GM12878 (cell line): ENCODE results near the gene NSL1. TPM values are rescaled to one million over a fixed set of nuclear protein-coding genes. Genes with fewer than 3 reads are reported as not detected.
A peak's percentile ranks its signal among the peaks of the same experiment; 100 is the strongest.

Experiments used
- ATAC-seq: fragments of 200-7000 bp; cut with Tn5 transposase; 3 replicates; pipeline ENCODE4 v1.9.1; 2020; ENCODE audit warnings: mild to moderate bottlenecking, moderate library complexity
- BruUV-seq: library from RNA; stranded (reverse); fragments of 400-500 nt; replicated peaks from 2 replicates; lab custom pipeline; 2021; lab: Mats Ljungman, UMichigan
- CTCF ChIA-PET: fragments of 300-600 bp; sonication (Branson Sonifier 250); formaldehyde crosslinking; extraction: SDS; loops from one replicate; lab custom pipeline; 2021; ENCODE audit warnings: inconsistent platforms; lab: Yijun Ruan, JAX
- POLR2A ChIA-PET: fragments of 350-600 bp; formaldehyde crosslinking; extraction: SDS; loops from one replicate; lab custom pipeline; 2021; ENCODE audit warnings: inconsistent platforms; lab: Charles Lee
- RAD21 ChIA-PET: fragments of 300-600 bp; sonication (Branson Sonifier 250); formaldehyde crosslinking; loops from one replicate; lab custom pipeline; 2023; ENCODE audit warnings: antibody characterized with exemption; ENCODE audit not compliant: unreplicated experiment; lab: Charles Lee
- SMC1A ChIA-PET: fragments of 300-600 bp; sonication (Branson Sonifier 250); formaldehyde crosslinking; loops from one replicate; lab custom pipeline; 2023; ENCODE audit not compliant: unreplicated experiment, uncharacterized antibody; lab: Charles Lee
- DNase-seq: peaks from one replicate; pipeline ENCODE4 v3.0.0-alpha.2; 2011; ENCODE audit warnings: low read depth, low spot score
- FAIRE-seq: peaks from 3 replicates; lab custom pipeline; 2011; peaks lifted over from hg19 to GRCh38; lab: Jason Lieb, UNC
- H2AFZ ChIP-seq: 2 replicates; pipeline ENCODE4 v1.6.0; 2011; ENCODE audit warnings: low read depth, low read length, control low read depth; ENCODE audit not compliant: control insufficient read depth
- H3K27ac ChIP-seq: 2 replicates; pipeline ENCODE4 v1.5.1; 2011; ENCODE audit warnings: control low read depth; ENCODE audit not compliant: control insufficient read depth, insufficient read depth
- H3K27me3 ChIP-seq, 2 experiments: replicated peaks in 1 of 2; 2 replicates each; pipeline versions ENCODE4 v1.6.0 to v1.6.1; 2011; ENCODE audit warnings: low read length in 1 of 2; ENCODE audit not compliant: control insufficient read depth in 2 of 2, insufficient read depth in 2 of 2
- H3K36me3 ChIP-seq, 2 experiments: 2 replicates each; pipeline ENCODE4 v1.5.1; 2011; ENCODE audit warnings: low read length in 1 of 2; ENCODE audit not compliant: control insufficient read depth in 2 of 2, insufficient read depth in 2 of 2
- H3K4me1 ChIP-seq: 2 replicates; pipeline ENCODE4 v1.6.1; 2011; ENCODE audit warnings: mild to moderate bottlenecking, low read length, moderate library complexity, mixed read lengths; ENCODE audit not compliant: control insufficient read depth, insufficient read depth
- H3K4me2 ChIP-seq: 2 replicates; pipeline ENCODE4 v1.6.0; 2011; ENCODE audit warnings: control low read depth; ENCODE audit not compliant: control insufficient read depth, insufficient read depth
- H3K4me3 ChIP-seq: fragments of 200-600 bp; sonication (generic); 2 replicates; pipeline ENCODE4 v1.5.1; 2016
- H3K79me2 ChIP-seq: 2 replicates; pipeline ENCODE4 v1.6.0; 2011; ENCODE audit warnings: low read length; ENCODE audit not compliant: control insufficient read depth, insufficient read depth
- H3K9ac ChIP-seq: 2 replicates; pipeline ENCODE4 v1.8.0; 2011; ENCODE audit warnings: low read length, control low read depth, mixed read lengths; ENCODE audit not compliant: control insufficient read depth, insufficient read depth
- H3K9me3 ChIP-seq: replicated peaks from 3 replicates; pipeline ENCODE4 v1.5.1; 2011; ENCODE audit warnings: mild to moderate bottlenecking, low read length; ENCODE audit not compliant: control insufficient read depth, insufficient read depth
- H4K20me1 ChIP-seq: 2 replicates; pipeline ENCODE4 v1.6.0; 2011; ENCODE audit not compliant: control insufficient read depth, insufficient read depth
- ATF2 ChIP-seq: IDR thresholded peaks from 2 replicates; pipeline ENCODE4 v1.6.1; 2012; ENCODE audit warnings: low read length, inconsistent platforms
- CEBPB ChIP-seq, 2 experiments: fragments of 150-350 bp in 1 of 2; IDR thresholded peaks; 2 replicates each; pipeline ENCODE4 v1.6.1; 2012 to 2014; ENCODE audit warnings: low read depth in 2 of 2, low read length in 2 of 2, borderline replicate concordance in 1 of 2, inconsistent platforms in 1 of 2
- CREM ChIP-seq: IDR thresholded peaks from 2 replicates; pipeline ENCODE4 v1.6.1; 2014; ENCODE audit warnings: antibody characterized with exemption, low read depth
- DPF2 ChIP-seq: fragments of 450-650 bp; IDR thresholded peaks from 2 replicates; pipeline ENCODE4 v1.6.1; 2017; ENCODE audit warnings: mild to moderate bottlenecking
- EED ChIP-seq: sonication (generic); IDR thresholded peaks from 2 replicates; pipeline ENCODE4 v1.6.1; 2016; ENCODE audit warnings: antibody characterized with exemption, low read depth
- IKZF1 ChIP-seq: fragments of 450-650 bp; conservative IDR thresholded peaks from 2 replicates; pipeline ENCODE4 v1.6.1; 2017; ENCODE audit warnings: antibody characterized with exemption, mild to moderate bottlenecking
- IKZF2 ChIP-seq, 2 experiments: fragments of 450-650 bp; IDR thresholded peaks; 2 replicates each; pipeline ENCODE4 v1.6.1; 2017; ENCODE audit warnings: mild to moderate bottlenecking in 2 of 2, moderate library complexity in 2 of 2
- KAT2A ChIP-seq: conservative IDR thresholded peaks from 2 replicates; pipeline ENCODE4 v1.6.1; 2011; ENCODE audit warnings: low read depth, low read length; ENCODE audit not compliant: control insufficient read depth
- MTA2 ChIP-seq: fragments of 450-650 bp; IDR thresholded peaks from 2 replicates; pipeline ENCODE4 v1.6.1; 2016; ENCODE audit warnings: low read depth, mild to moderate bottlenecking, moderate library complexity
- MYC ChIP-seq: IDR thresholded peaks from 2 replicates; pipeline ENCODE4 v1.6.1; 2011; ENCODE audit warnings: mild to moderate bottlenecking, low read length, moderate library complexity, inconsistent platforms; ENCODE audit not compliant: insufficient read depth, insufficient replicate concordance, insufficient read length, severe bottlenecking
- NR2F1 ChIP-seq: fragments of 450-650 bp; conservative IDR thresholded peaks from 2 replicates; pipeline ENCODE4 v1.6.1; 2017; ENCODE audit warnings: mild to moderate bottlenecking
- PML ChIP-seq: IDR thresholded peaks from 2 replicates; pipeline ENCODE4 v1.6.1; 2012; ENCODE audit warnings: low read length, inconsistent platforms
- PRDM15 ChIP-seq: fragments of 450-650 bp; formaldehyde crosslinking; IDR thresholded peaks from 2 replicates; pipeline ENCODE4 v1.4.0; 2020; ENCODE audit warnings: mild to moderate bottlenecking, moderate library complexity
- RFX5 ChIP-seq: IDR thresholded peaks from 2 replicates; pipeline ENCODE4 v1.6.1; 2011; ENCODE audit warnings: low read depth, low read length, improper control_type of control experiment
- RUNX3 ChIP-seq: IDR thresholded peaks from 2 replicates; pipeline ENCODE4 v1.6.1; 2012; ENCODE audit warnings: low read length, inconsistent platforms
- SIX5 ChIP-seq: IDR thresholded peaks from 2 replicates; pipeline ENCODE4 v1.6.1; 2011; ENCODE audit warnings: mild to moderate bottlenecking, low read depth, low read length, moderate library complexity; ENCODE audit not compliant: severe bottlenecking
- SMARCA5 ChIP-seq: fragments of 450-650 bp; IDR thresholded peaks from 2 replicates; pipeline ENCODE4 v1.6.1; 2017; ENCODE audit warnings: mild to moderate bottlenecking
- SMC3 ChIP-seq: IDR thresholded peaks from 2 replicates; pipeline ENCODE4 v1.6.1; 2011; ENCODE audit warnings: low read length, improper control_type of control experiment, borderline replicate concordance
- SREBF2 ChIP-seq: IDR thresholded peaks from 2 replicates; pipeline ENCODE4 v1.6.1; 2012; ENCODE audit warnings: mild to moderate bottlenecking, low read length
- TCF7 ChIP-seq: IDR thresholded peaks from 2 replicates; pipeline ENCODE4 v1.6.1; 2014; ENCODE audit warnings: antibody characterized with exemption, borderline replicate concordance
- WRNIP1 ChIP-seq: IDR thresholded peaks from 2 replicates; pipeline ENCODE4 v1.6.1; 2011; ENCODE audit warnings: low read depth, low read length, improper control_type of control experiment, borderline replicate concordance
- ZNF274 ChIP-seq: IDR thresholded peaks from one replicate; pipeline ENCODE4 v1.8.0; 2011; ENCODE audit not compliant: insufficient read length, insufficient read depth
- WGBS: methylation state at CpG from one replicate; pipeline ENCODE4 v1.1.6; 2016; ENCODE audit warnings: low lambda C conversion rate; ENCODE audit not compliant: insufficient replicate concordance, insufficient coverage; ENCODE audit errors: missing lambda C conversion rate; 5-methylcytosine and 5-hydroxymethylcytosine counted together
- in situ Hi-C: fragments of 300-500 bp; cut with MboI; formaldehyde crosslinking; loops from 9 replicates; pipeline ENCODE4 v1.14.3; 2018; ENCODE audit warnings: mixed read lengths
- intact Hi-C: fragments of 100-400 bp; cut with micrococcal nuclease; formaldehyde crosslinking; loops from one replicate; pipeline ENCODE4 v1.14.2; 2022; ENCODE audit not compliant: unreplicated experiment
- polyA plus RNA-seq, 11 experiments: library from polyadenylated mRNA; depleted of rRNA in 4 of 11; unstranded in 6 of 11; stranded (reverse) in 5 of 11; fragments of >200 nt; fragmentation: Nextera tagmentation in 4 of 11; fragmentation: Illumina TruSeq in 1 of 11; extraction: Ambion mirVana in 4 of 11; extraction: Trizol in 1 of 11; gene quantifications; 1 replicate in 1 of 11; 2 replicates in 10 of 11; pipeline versions ENCODE4 v1.2.1 to v1.2.3, GENCODE V29; 2011 to 2016; ENCODE audit warnings: inconsistent platforms in 2 of 11, missing spikeins in 2 of 11, low read depth in 1 of 11
- total RNA-seq, 4 experiments: library from RNA; depleted of rRNA in 3 of 4; stranded (reverse); fragments of >200 nt in 3 of 4; fragmentation: Illumina TruSeq in 1 of 4; extraction: Trizol in 1 of 4; gene quantifications; 2 replicates each; pipeline versions ENCODE4 v1.2.1 to v1.2.3, GENCODE V29; 2013 to 2021

NSL1 gene
- total and polyA plus RNA-seq, 10 of the 15 experiments (the other 5 are each of a cell fraction or from before 2014, with no cell fraction given), result 36.7 to 74.2 (median 46.4) TPM

DNA sequence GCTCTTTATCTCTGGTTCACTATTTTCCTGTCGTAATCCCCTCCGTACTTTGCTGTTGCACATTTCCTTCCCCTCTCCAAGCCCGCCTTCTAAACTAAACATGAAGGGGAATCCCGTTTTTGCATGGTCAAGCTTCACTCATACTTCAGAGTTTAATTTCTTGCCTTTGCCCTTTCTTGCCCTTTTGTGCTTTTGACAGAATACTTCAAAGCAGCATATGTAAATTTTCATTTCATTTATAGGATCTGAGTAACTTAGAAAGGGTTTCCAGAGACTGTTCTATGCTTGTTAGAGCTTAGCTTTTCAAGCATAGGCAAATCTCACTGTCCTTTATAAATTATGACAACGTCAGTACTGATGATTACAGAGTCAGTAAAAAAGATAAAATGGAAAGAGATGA lies 28.1 kb upstream of the NSL1 start:
- H3K4me1 ChIP-seq, result peaks cover 16% of the 10 kb centered on the region
- H3K79me2 ChIP-seq, result no peaks in the 10 kb centered on the region
- in situ Hi-C loops (loop anchor here (5.0 kb wide), 1 partner anchor 178 kb away; no protein-coding TSS in a partner anchor), intact Hi-C loops (loop anchor here (5.0 kb wide), 2 partner anchors 38 to 103 kb away; partner anchors contain the start of gene FLVCR1)
- ATAC-seq (peak; percentile 87), FAIRE-seq (peak; percentile 85), DNase-seq (peak; percentile 84)
- H2AFZ ChIP-seq, result peak overlapping the region; percentile 66
- 0 out of 2 replicates have a peak overlapping the region, but pooled peaks have one; percentile 14 for H3K4me3 ChIP-seq
- ChIA-PET CTCF (interaction anchor here (0.6 to 5.5 kb wide), 13 partner anchors 9 to 342 kb away, joined by 3 to 46 read pairs (median 4); partner anchors contain the start of gene FLVCR1), SMC1A (interaction anchor here (0.6 to 5.7 kb wide), 32 partner anchors 9 to 364 kb away, joined by 3 to 55 read pairs (median 4); partner anchors contain the start of genes FLVCR1, NSL1, TATDN3 and VASH2), POLR2A (interaction anchor here (0.6 to 2.6 kb wide), 12 partner anchors 8 to 175 kb away, joined by 3 to 24 read pairs (median 4); partner anchors contain the start of genes FLVCR1 and VASH2), RAD21 (interaction anchor here (0.8 to 5.4 kb wide), 18 partner anchors 9 to 252 kb away, joined by 3 to 35 read pairs (median 5); partner anchors contain the start of gene FLVCR1)
- no peaks in the 10 kb centered on the region for H3K27me3 ChIP-seq
- H3K27ac ChIP-seq, result peak overlapping the region; percentile 72
- H3K9ac ChIP-seq, result no peak overlapping the region
- no peaks in the 10 kb centered on the region for H4K20me1 ChIP-seq
- BruUV-seq, result no TSS peak
- peaks cover 4% of the 10 kb centered on the region; the same call in 2 of the 3 replicates for H3K9me3 ChIP-seq
- WGBS, result 2% methylated on average over 5 of the region's 5 CpGs
- H3K36me3 ChIP-seq, result no peaks in the 10 kb centered on the region
- peak overlapping the region; percentile 61 for H3K4me2 ChIP-seq
- TF ChIP-seq PRDM15 (CRISPR knock-in tag) (no peak), CEBPB (IDR thresholded peaks at IDR 0.05; ENCODE audit: borderline replicate concordance in 1 of 2, low read depth in 2 of 2, low read length in 2 of 2) (no peak), DPF2 (0 out of 2 replicates have a peak, but pooled peaks have one; percentile 20), CREM (peak; percentile 32; the same call in 1 of the 2 replicates), MYC (no peak), EED (0 out of 2 replicates have a peak, but pooled peaks have one; percentile 29), TCF7 (peak; percentile 83), WRNIP1 (no peak), RFX5 (no peak), IKZF2 (IDR thresholded peaks at IDR 0.05) (peak in 1 of 2 experiments; percentile 39; a peak in 1 of 4 replicates), NR2F1 (peak; percentile 96), SMARCA5 (no peak), SREBF2 (no peak), SMC3 (no peak), SIX5 (no peak), ZNF274 (no peak), ATF2 (peak; percentile 16; the same call in 1 of the 2 replicates), MTA2 (peak; percentile 54; the same call in 1 of the 2 replicates), KAT2A (no peak), IKZF1 (no peak), RUNX3 (no peak; the same call in 1 of the 2 replicates), PML (no peak)
